Fibroblast of lung (primary cell): ENCODE measurements around the gene MAGI2. TPM values are rescaled to one million over a fixed set of nuclear protein-coding genes. Genes with fewer than 3 reads are reported as not detected.

ENCODE experiments used
- DNase-seq, 2 donors: peaks; one replicate each; pipeline versions ENCODE4 v3.0.0 to v3.0.0-alpha.2; 2010; ENCODE audit warnings: low read depth in 2 of 2
- H2AFZ ChIP-seq: 2 replicates; pipeline ENCODE4 v1.5.1; 2012; ENCODE audit warnings: low read length, control low read depth, inconsistent platforms
- H3K27ac ChIP-seq: 2 replicates; pipeline ENCODE4 v1.5.1; 2011; ENCODE audit warnings: low read length, control low read depth; ENCODE audit not compliant: insufficient read depth
- H3K27me3 ChIP-seq: 2 replicates; pipeline ENCODE4 v1.5.1; 2011; ENCODE audit warnings: mild to moderate bottlenecking, low read length; ENCODE audit not compliant: control insufficient read depth, insufficient read depth
- H3K36me3 ChIP-seq: 2 replicates; pipeline ENCODE4 v1.5.1; 2011; ENCODE audit warnings: low read length; ENCODE audit not compliant: control insufficient read depth, insufficient read depth
- H3K4me1 ChIP-seq: 2 replicates; pipeline ENCODE4 v1.5.1; 2011; ENCODE audit warnings: low read length; ENCODE audit not compliant: control insufficient read depth, insufficient read depth; ENCODE audit errors: extremely low read depth
- H3K4me2 ChIP-seq: 2 replicates; pipeline ENCODE4 v1.5.1; 2011; ENCODE audit warnings: low read length, control low read depth; ENCODE audit not compliant: insufficient read depth; ENCODE audit errors: extremely low read depth
- H3K4me3 ChIP-seq, 4 experiments: fragments of 200-600 bp in 1 of 4; sonication (generic) in 1 of 4; replicated peaks in 1 of 4; 2 replicates each; pipeline ENCODE4 v1.5.1; 2011 to 2016; ENCODE audit warnings: low read length in 4 of 4, low read depth in 3 of 4, mild to moderate bottlenecking in 3 of 4, control low read depth in 2 of 4, inconsistent platforms in 1 of 4, mixed read lengths in 1 of 4; ENCODE audit not compliant: insufficient read depth in 1 of 4; ENCODE audit errors: control extremely low read depth in 1 of 4
- H3K79me2 ChIP-seq: 2 replicates; pipeline ENCODE4 v1.5.1; 2012; ENCODE audit warnings: mild to moderate bottlenecking, low read length, inconsistent platforms; ENCODE audit not compliant: control insufficient read depth, insufficient read depth
- H3K9ac ChIP-seq: 2 replicates; pipeline ENCODE4 v1.5.1; 2011; ENCODE audit warnings: mild to moderate bottlenecking, low read length, control low read depth; ENCODE audit not compliant: insufficient read depth
- H3K9me3 ChIP-seq: 2 replicates; pipeline ENCODE4 v1.5.1; 2012; ENCODE audit warnings: low read depth, low read length; ENCODE audit not compliant: control insufficient read depth, insufficient read depth
- H4K20me1 ChIP-seq: 2 replicates; pipeline ENCODE4 v1.5.1; 2011; ENCODE audit warnings: low read length; ENCODE audit not compliant: control insufficient read depth, insufficient read depth; ENCODE audit errors: extremely low read depth
- EZH2 ChIP-seq: IDR thresholded peaks from 2 replicates; pipeline ENCODE4 v1.5.1; 2012; ENCODE audit warnings: low read length, control low read depth, mild to moderate bottlenecking; ENCODE audit errors: missing control alignments
- polyA plus RNA-seq, 2 donors: library from polyadenylated mRNA; depleted of rRNA in 1 of 2; stranded (reverse) in 1 of 2; unstranded in 1 of 2; fragments of >200 nt; gene quantifications; 2 replicates each; pipeline ENCODE4 v1.2.1, GENCODE V29; 2011 to 2012; ENCODE audit warnings: missing spikeins in 1 of 2
- total RNA-seq: library from RNA; depleted of rRNA; stranded (reverse); fragments of >200 nt; gene quantifications from 2 replicates; pipeline ENCODE4 v1.2.1, GENCODE V29; 2014
- TF ChIP-seq, protein P1 (sequence below), 2 donors: IDR thresholded peaks in 1 of 2; conservative IDR thresholded peaks in 1 of 2; 1 replicate in 1 of 2; 2 replicates in 1 of 2; pipeline ENCODE4 v1.5.1; 2011 to 2012; ENCODE audit warnings: low read length in 2 of 2, control low read depth in 1 of 2, inconsistent platforms in 1 of 2, low read depth in 1 of 2, mild to moderate bottlenecking in 1 of 2

The MAGI2 gene
- total and polyA plus RNA-seq, 2 donors (not counting 1 experiment from before 2014, with no cell fraction given) = 1.8 to 17.0 TPM

DNA sequence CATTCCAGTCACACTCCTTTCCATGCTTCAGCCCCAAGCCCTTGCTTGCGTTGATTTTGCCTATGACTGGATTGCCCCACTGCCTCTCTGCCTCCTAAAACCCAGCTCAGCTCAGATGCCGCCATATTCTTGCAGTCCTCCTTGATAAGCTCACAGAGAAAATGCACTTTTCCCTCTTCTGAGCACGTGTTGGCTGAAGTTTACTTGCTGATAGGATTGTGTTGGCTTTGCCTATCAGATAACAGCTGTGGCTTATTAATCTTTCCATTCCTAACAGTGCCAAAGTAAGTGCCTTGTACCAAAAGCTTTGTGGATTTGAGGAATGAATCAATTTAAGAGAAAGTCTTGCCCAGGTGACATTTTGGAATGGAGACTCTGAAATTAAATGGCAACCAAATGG is 1405.7 kb downstream of the MAGI2 start:
- Histone ChIP-seq H3K4me1 (no peaks in the 10 kb centered on the region), H3K27me3 (no peaks in the 10 kb centered on the region), H3K4me2 (no peak overlapping the region), H2AFZ (no peak overlapping the region), H3K4me3 (no peak overlapping the region), H3K27ac (no peak overlapping the region), H3K79me2 (no peaks in the 10 kb centered on the region), H3K9ac (no peak overlapping the region), H3K36me3 (no peaks in the 10 kb centered on the region), H3K9me3 (no peaks in the 10 kb centered on the region), H4K20me1 (no peaks in the 10 kb centered on the region)
- no peak for TF ChIP-seq EZH2
- TF ChIP-seq, protein P1, sequence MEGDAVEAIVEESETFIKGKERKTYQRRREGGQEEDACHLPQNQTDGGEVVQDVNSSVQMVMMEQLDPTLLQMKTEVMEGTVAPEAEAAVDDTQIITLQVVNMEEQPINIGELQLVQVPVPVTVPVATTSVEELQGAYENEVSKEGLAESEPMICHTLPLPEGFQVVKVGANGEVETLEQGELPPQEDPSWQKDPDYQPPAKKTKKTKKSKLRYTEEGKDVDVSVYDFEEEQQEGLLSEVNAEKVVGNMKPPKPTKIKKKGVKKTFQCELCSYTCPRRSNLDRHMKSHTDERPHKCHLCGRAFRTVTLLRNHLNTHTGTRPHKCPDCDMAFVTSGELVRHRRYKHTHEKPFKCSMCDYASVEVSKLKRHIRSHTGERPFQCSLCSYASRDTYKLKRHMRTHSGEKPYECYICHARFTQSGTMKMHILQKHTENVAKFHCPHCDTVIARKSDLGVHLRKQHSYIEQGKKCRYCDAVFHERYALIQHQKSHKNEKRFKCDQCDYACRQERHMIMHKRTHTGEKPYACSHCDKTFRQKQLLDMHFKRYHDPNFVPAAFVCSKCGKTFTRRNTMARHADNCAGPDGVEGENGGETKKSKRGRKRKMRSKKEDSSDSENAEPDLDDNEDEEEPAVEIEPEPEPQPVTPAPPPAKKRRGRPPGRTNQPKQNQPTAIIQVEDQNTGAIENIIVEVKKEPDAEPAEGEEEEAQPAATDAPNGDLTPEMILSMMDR (conservative IDR thresholded peaks at IDR 0.05 in 1 of 2, IDR thresholded peaks at IDR 0.05 in 1 of 2; ENCODE audit: low read depth in 1 of 2, low read length in 2 of 2) = no peak
- no peak for DNase-seq

DNA sequence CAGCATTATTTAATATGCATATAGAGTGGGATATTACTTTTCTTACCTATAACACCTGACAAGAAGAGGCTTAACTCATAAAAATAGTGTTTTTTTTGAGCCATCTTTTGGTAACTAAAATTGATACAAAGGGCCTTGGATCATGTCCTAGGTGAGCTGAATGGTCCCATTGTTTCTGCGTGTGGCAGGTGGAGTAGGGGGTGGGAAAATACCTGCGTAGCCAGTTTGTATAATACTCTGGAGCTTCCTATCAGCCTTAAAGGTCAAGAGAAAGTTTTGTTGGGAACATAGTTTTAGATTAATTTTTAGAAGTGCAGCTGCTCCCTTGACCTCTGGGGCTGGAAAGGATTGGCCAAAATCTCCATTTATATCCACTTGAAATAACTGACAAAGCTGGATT is 1410.3 kb downstream of the MAGI2 start:
- Histone ChIP-seq H3K36me3 (no peaks in the 10 kb centered on the region), H3K9me3 (no peaks in the 10 kb centered on the region), H3K4me1 (no peaks in the 10 kb centered on the region), H3K4me3 (no peak overlapping the region), H3K27me3 (no peaks in the 10 kb centered on the region), H3K79me2 (no peaks in the 10 kb centered on the region), H4K20me1 (no peaks in the 10 kb centered on the region), H3K9ac (no peak overlapping the region), H2AFZ (no peak overlapping the region), H3K27ac (no peak overlapping the region), H3K4me2 (no peak overlapping the region)
- no peak for DNase-seq
- no peak for TF ChIP-seq EZH2
- TF ChIP-seq, protein P1 (conservative IDR thresholded peaks at IDR 0.05 in 1 of 2, IDR thresholded peaks at IDR 0.05 in 1 of 2; ENCODE audit: low read depth in 1 of 2, low read length in 2 of 2) = no peak

DNA sequence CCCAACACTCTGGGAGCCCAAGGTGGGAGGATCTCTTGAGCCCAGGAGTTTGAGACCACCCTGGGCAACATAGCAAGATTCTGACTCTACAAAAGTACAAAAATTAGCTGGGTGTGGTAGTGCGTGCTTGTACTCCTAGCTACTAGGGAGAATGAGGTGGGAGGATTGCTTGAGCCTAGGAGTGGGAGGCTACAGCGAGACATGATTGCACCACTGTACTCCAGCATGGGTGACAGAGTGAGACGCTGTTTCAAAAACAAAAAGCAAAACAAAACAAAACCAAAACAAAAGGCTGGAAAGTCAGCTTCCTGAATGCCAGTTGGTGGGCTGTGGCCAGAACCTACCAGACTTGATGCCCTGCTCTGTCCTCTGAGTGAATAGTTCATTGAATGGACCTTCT is 1412.0 kb downstream of the MAGI2 start:
- TF ChIP-seq EZH2 = no peak
- TF ChIP-seq, protein P1 (conservative IDR thresholded peaks at IDR 0.05 in 1 of 2, IDR thresholded peaks at IDR 0.05 in 1 of 2; ENCODE audit: low read depth in 1 of 2, low read length in 2 of 2) = no peak
- no peaks in the 10 kb centered on the region for H3K9me3 ChIP-seq
- no peaks in the 10 kb centered on the region for H4K20me1 ChIP-seq
- H3K9ac ChIP-seq = no peak overlapping the region
- H2AFZ ChIP-seq = no peak overlapping the region
- no peaks in the 10 kb centered on the region for H3K27me3 ChIP-seq
- no peaks in the 10 kb centered on the region for H3K4me1 ChIP-seq
- H3K4me2 ChIP-seq = no peak overlapping the region
- no peaks in the 10 kb centered on the region for H3K36me3 ChIP-seq
- DNase-seq = no peak
- no peak overlapping the region for H3K27ac ChIP-seq
- no peaks in the 10 kb centered on the region for H3K79me2 ChIP-seq
- H3K4me3 ChIP-seq = no peak overlapping the region
